HG03196 (cell line): ENCODE measurements around the gene IFNG-AS1.
A peak's percentile ranks its signal among the peaks of the same experiment; 100 is the strongest.

Experiments used
- ATAC-seq: cut with Tn5 transposase; IDR thresholded peaks from one replicate; pipeline ENCODE4 v1.9.1; 2021; ENCODE audit not compliant: unreplicated experiment

IFNG-AS1 gene

GRCh38 chr12:67989184-67989920, at the start of gene IFNG-AS1:
TSS of gene IFNG-AS1 (plus strand) at chr12:67989447.
- ATAC-seq = peak; percentile 45

DNA sequence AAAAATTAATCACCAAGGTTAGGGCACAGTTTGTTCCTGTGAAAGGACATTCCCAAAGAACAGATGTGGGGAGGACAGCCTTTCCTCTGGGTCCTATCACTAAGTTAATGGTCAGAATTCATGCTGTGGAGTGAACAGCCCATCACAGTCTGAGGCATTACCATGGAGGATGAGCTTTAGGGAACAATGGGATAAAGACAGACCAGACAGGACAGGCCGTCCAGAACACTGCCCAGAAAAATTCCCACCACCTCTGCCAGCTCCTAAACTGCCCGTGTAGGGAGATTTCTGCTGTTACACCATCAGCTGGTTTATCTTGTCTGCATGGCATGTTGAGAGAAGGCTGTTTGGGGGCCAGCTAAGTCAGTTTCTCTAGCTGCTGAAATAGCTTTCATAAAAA, 49.6 kb upstream of the IFNG-AS1 start:
- no peak for ATAC-seq

- no peak for ATAC-seq
Measured at GRCh38 chr12:67940780-67941243, 48.4 kb upstream of the IFNG-AS1 start.

DNA sequence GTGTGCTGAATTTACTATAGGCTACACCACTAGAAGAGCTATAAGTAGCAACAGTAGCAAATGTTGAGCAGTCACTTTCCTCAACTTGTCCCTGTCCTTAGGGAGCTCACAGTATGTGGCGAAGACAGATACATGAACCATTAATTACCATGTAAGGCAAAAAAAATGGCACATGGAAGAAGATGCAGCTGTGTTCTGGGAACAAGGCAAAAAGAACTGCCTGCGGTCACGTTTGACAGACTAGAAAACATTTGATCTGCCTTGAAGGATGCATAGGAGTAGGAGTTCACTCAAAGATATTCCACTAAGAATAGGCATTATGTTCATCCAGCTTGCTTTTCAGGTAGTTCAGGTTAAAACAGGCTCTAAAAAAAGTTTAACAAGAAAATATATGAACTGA, 46.5 kb upstream of the IFNG-AS1 start:
- ATAC-seq = no peak

DNA sequence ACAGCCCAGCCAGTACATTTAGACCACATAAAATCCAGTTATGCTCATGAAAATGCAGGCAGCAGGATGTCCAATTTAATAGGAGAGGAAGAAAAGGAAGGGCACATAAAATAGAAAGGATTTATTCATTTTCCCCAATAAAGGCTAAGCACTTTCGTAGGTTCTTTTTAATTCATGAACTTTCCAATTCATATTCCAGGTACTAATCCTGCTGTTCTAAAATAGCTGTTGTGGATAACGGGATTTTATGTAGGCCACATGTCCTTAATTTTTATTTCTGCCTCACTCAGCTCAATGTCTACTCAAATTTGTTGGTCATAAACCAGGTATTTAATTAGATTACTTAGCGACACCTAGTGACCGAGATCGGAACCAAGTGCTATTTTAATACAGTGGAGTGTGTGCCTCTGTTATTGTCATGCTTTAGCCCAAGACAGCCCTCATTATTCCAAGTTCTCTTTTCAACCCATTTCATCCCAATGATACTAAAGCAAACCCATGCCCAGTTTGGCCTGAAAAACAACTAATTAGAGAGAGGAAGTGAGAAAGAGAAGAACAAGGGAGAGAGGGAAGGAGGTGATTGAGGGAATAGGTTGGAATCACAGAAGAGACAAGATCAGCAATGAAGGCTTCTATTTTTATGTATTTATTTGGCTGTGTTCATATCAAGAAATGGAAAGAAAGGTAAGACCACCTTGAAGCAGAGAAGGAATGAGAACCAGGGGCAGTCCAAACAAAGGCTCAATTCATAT, 45.9 kb upstream of the IFNG-AS1 start:
- ATAC-seq = no peak

GRCh38 chr12:67944093-67944492, 45.2 kb upstream of the IFNG-AS1 start:
- no peak for ATAC-seq

GRCh38 chr12:67952787-67953186, 36.5 kb upstream of the IFNG-AS1 start:
- ATAC-seq = no peak

GRCh38 chr12:67957383-67957782, 31.9 kb upstream of the IFNG-AS1 start:
- no peak for ATAC-seq

DNA sequence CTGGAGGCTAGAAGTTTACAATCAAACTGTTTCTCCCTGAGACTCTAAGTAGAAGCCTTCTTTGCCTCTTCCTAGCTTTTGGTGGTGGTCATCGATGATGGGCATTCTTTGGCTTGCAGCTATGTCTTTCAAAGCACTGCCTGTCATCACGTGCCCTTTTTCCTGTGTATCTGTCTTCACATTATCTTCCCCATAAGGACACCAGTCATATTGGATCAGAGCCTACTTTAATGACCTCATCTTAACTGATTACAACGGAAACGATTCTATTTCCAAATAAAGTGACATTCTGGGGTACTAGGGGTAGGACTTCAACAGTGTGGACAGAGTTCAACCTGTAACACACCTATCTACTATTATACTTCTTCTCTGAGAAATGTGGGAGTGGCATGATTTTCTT, 31.1 kb upstream of the IFNG-AS1 start:
- no peak for ATAC-seq

GRCh38 chr12:67964456-67964855, 24.8 kb upstream of the IFNG-AS1 start:
- ATAC-seq = no peak

- no peak for ATAC-seq
Measured at GRCh38 chr12:67966560-67966959, 22.7 kb upstream of the IFNG-AS1 start.

DNA sequence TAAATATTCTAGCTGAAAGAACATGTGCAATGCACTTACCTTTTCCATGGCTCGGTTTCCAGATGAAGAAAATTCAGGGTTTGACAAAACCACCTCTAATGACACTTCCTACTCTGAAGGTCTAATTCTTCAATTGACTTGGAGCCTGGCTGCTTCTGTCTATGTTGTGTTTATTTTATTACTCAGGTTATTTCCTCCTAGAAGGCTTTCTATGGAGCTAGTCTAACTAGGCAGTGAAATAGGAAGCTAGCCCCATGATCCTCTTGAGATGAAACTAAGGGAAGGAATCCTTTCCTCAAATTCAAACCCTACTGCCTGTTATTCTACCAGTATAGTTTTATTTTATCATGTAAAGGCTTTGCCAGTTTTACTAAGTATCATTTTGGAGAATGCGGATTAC, 20.9 kb upstream of the IFNG-AS1 start:
- ATAC-seq = no peak

DNA sequence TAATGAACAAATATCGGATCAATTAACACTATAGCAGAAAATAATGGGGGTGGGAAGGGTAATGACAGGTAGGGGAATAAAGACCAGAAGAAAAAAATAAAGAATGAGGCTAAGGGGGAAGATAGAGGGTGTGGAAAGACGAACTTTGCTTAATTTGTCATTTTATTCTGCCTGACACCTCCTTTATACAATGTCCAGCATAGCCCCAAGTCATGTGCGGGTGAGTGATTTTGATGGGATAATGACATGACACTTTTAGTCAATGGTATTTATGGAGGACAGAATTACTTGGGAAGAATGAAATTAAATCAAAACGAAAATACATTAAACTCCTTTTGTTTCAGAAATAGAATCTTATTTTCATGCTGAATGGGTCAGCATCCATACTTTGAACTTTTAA, 20.5 kb upstream of the IFNG-AS1 start:
- no peak for ATAC-seq

DNA sequence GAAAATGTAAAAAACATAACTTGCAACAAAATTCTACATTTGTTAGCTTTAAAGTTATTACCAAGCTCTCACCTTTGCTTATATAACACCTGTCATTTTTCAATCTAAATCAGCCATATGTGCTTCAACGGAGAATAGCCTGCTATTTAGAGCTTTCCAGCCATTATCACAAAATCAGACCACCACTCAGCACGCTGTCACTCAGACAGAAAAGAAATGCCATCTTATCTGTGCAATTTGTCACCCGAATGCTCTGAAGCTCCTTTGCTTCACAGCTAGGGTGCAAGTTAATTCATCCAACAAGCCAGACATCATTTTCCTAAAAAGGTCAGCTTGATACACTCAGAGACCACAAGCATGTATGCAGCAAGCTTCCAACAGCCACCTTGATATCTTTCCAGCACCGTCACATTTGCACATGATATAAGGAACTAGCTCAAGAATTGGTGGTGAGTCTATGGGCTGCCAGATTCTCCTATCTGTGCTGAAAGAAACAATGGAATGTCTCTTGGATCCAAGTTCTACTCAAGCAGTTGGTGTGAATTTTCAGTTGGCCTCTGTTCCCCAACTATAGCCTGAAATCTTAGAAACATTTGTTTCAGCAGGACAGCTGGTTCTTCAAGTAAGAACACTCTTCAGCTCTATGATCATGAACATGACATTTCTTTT, 20.0 kb upstream of the IFNG-AS1 start:
- ATAC-seq = no peak

DNA sequence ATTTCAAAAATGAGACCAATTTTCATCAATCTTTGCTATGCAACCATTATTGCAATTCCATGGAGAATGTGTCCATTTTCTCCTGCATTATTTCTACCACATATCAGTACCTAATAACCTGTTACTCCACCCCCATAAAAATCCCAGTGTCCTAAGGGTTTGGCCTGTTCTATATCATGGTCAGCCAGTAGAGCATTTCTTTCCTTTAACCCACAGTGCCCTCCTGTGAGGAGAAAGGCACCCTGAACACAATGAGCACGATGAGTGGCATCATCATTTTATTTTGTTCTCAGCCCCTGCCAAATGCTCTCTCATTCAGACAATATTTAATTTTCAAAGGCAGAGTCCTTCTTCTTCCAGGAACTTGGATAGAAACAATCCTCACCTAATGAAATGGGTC, 11.6 kb upstream of the IFNG-AS1 start:
- ATAC-seq = no peak

DNA sequence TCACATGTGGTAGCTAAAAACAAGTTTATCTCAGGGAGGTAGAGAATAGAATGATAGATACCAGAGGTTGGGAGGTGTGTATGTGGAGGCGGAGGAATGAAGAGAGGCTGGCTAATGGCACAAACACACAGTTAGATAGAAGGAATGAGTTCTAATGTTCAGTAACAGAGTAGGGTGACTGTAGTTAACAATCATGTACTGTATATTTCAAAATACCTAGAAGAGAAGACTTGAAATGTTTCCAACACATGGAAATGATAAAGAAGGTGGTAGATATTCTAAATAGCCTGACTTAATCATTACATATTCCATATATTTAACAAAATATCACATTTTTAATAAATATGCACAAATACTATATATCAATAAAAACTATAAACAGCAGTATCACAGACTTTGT, 8.9 kb upstream of the IFNG-AS1 start:
- ATAC-seq = no peak

DNA sequence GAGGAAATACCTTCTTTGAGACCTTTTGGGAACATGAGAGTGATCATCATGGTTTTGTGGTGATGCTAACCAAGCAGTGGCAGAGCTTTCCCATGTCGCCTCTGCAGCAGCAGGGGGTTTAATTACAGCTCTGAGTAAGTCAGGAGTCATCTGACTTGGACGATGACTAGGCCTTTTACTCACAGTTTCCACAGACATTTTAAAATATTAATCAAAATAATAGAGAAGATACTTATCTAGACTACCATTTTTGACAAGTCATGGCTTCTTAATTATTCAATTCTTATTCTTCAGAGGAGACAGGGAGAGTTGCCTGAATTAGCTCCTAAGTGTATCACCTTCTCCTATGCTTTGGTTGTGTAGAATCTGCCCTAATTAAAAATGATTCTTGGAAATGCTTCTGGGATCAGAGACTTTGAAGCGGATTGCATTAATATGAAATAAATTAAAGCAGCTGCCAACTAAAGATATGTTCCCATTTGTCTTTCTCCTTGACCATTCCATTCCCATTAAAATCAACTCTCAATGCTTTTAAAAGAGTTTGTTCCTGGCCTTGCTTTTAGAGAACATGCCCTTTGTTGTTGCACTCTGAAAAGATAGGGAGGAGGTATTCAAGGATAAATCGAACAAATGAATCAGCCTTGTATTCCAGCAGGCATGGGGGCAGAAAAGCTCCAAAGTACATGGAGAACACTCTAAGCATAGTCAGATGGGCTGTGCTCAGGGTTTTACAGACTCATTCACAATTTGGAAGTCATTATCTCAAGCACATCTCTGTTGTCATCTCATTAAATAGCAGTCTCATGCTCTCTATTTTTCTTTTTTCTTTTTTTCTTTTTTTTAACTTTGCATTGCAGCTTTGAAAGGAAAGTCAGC, 7.7 kb upstream of the IFNG-AS1 start:
- ATAC-seq = no peak

- no peak for ATAC-seq
Measured at GRCh38 chr12:67982164-67982563, 7.1 kb upstream of the IFNG-AS1 start.

GRCh38 chr12:67986632-67987031, 2.6 kb upstream of the IFNG-AS1 start:
- no peak for ATAC-seq

GRCh38 chr12:67988601-67989021, 636 bp upstream of the IFNG-AS1 start:
- peak; percentile 78 for ATAC-seq

DNA sequence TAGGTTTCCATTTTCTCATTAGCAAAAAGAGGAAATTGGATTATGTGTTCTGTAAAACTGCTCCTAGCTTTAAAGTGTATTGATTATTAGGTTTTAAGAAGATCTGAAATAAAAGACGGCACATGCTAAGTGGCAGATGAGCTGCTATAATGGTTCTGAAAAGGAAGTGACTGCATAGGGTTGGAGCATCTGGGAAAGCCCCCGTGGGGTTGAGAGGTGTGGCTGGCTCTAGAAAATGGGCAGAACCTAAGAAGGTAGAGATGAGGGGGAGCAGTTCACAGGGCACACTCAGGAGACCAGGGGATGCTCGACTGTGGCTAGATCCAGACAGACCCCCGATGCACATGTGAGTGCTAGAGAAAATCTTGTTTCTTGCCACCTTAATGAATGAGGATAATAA, 1.9 kb downstream of the IFNG-AS1 start:
- ATAC-seq = peak; percentile 58
